HEK293 (cell line): ENCODE measurements around the gene CENPP.

Experiments used
- BCL11A ChIP-seq: fragments of 450-650 bp; formaldehyde crosslinking; IDR thresholded peaks from 2 replicates; pipeline ENCODE4 v1.5.1; 2016; ENCODE audit warnings: low read depth, missing biosample characterization, missing genetic modification characterization
- KLF9 ChIP-seq: fragments of 450-650 bp; formaldehyde crosslinking; IDR thresholded peaks from 2 replicates; pipeline ENCODE4 v1.5.1; 2016; ENCODE audit warnings: missing biosample characterization, missing genetic modification characterization, low read depth
- SETDB1 ChIP-seq: IDR thresholded peaks from one replicate; pipeline ENCODE4 v1.6.1; 2017; ENCODE audit warnings: mild to moderate bottlenecking, low read length, moderate library complexity, mixed read lengths; ENCODE audit not compliant: insufficient read length
- SP3 ChIP-seq: fragments of 450-650 bp; formaldehyde crosslinking; IDR thresholded peaks from 2 replicates; pipeline ENCODE4 v1.5.1; 2016; ENCODE audit warnings: missing biosample characterization, missing genetic modification characterization
- ZBTB17 ChIP-seq: fragments of 450-650 bp; formaldehyde crosslinking; IDR thresholded peaks from 2 replicates; pipeline ENCODE4 v1.5.1; 2016; ENCODE audit warnings: missing biosample characterization, missing genetic modification characterization
- ZNF112 ChIP-seq: fragments of 450-650 bp; formaldehyde crosslinking; IDR thresholded peaks from 2 replicates; pipeline ENCODE4 v1.5.0; 2017; ENCODE audit warnings: missing biosample characterization, missing genetic modification characterization
- ZNF114 ChIP-seq: fragments of 450-650 bp; formaldehyde crosslinking; IDR thresholded peaks from 2 replicates; pipeline ENCODE4 v1.5.0; 2017; ENCODE audit warnings: missing biosample characterization, missing genetic modification characterization
- ZNF121 ChIP-seq: fragments of 450-650 bp; formaldehyde crosslinking; IDR thresholded peaks from 2 replicates; pipeline ENCODE4 v1.5.1; 2016; ENCODE audit warnings: missing biosample characterization, missing genetic modification characterization
- ZNF157 ChIP-seq: fragments of 450-650 bp; formaldehyde crosslinking; IDR thresholded peaks from 2 replicates; pipeline ENCODE4 v1.5.1; 2016; ENCODE audit warnings: missing biosample characterization, missing genetic modification characterization
- ZNF169 ChIP-seq: fragments of 450-650 bp; formaldehyde crosslinking; IDR thresholded peaks from 2 replicates; pipeline ENCODE4 v1.5.1; 2016; ENCODE audit warnings: missing biosample characterization, missing genetic modification characterization
- ZNF175 ChIP-seq: fragments of 450-650 bp; formaldehyde crosslinking; IDR thresholded peaks from 2 replicates; pipeline ENCODE4 v1.5.1; 2016; ENCODE audit warnings: missing biosample characterization, missing genetic modification characterization
- ZNF184 ChIP-seq: fragments of 450-650 bp; IDR thresholded peaks from 2 replicates; pipeline ENCODE4 v1.5.1; 2018; ENCODE audit warnings: missing biosample characterization, mild to moderate bottlenecking, missing genetic modification characterization
- ZNF214 ChIP-seq: fragments of 450-650 bp; formaldehyde crosslinking; IDR thresholded peaks from 2 replicates; pipeline ENCODE4 v1.5.1; 2017; ENCODE audit warnings: missing biosample characterization, mild to moderate bottlenecking, missing genetic modification characterization, borderline replicate concordance
- ZNF221 ChIP-seq: fragments of 450-650 bp; formaldehyde crosslinking; IDR thresholded peaks from 2 replicates; pipeline ENCODE4 v1.5.1; 2017; ENCODE audit warnings: missing biosample characterization, missing genetic modification characterization, borderline replicate concordance
- ZNF350 ChIP-seq: fragments of 450-650 bp; formaldehyde crosslinking; IDR thresholded peaks from 2 replicates; pipeline ENCODE4 v1.5.0; 2017; ENCODE audit warnings: missing biosample characterization, mild to moderate bottlenecking, missing genetic modification characterization
- ZNF473 ChIP-seq: fragments of 450-650 bp; formaldehyde crosslinking; IDR thresholded peaks from 2 replicates; pipeline ENCODE4 v1.5.1; 2017; ENCODE audit warnings: missing biosample characterization, missing genetic modification characterization
- ZNF529 ChIP-seq: fragments of 450-650 bp; formaldehyde crosslinking; IDR thresholded peaks from 2 replicates; pipeline ENCODE4 v1.5.1; 2017; ENCODE audit warnings: missing genetic modification characterization, missing biosample characterization; ENCODE audit not compliant: insufficient replicate concordance
- ZNF555 ChIP-seq: fragments of 450-650 bp; formaldehyde crosslinking; conservative IDR thresholded peaks from 2 replicates; pipeline ENCODE4 v1.5.1; 2017; ENCODE audit warnings: missing biosample characterization, mild to moderate bottlenecking, missing genetic modification characterization, inconsistent platforms
- ZNF561 ChIP-seq: fragments of 450-650 bp; IDR thresholded peaks from 2 replicates; pipeline ENCODE4 v1.5.1; 2018; ENCODE audit warnings: missing biosample characterization, missing genetic modification characterization, borderline replicate concordance
- ZNF664 ChIP-seq: fragments of 450-650 bp; formaldehyde crosslinking; IDR thresholded peaks from 2 replicates; pipeline ENCODE4 v1.5.1; 2016; ENCODE audit warnings: missing biosample characterization, missing genetic modification characterization
- ZNF670 ChIP-seq: fragments of 450-650 bp; formaldehyde crosslinking; IDR thresholded peaks from 2 replicates; pipeline ENCODE4 v1.5.1; 2016; ENCODE audit warnings: missing biosample characterization, missing genetic modification characterization, low read depth
- ZNF837 ChIP-seq: fragments of 450-650 bp; formaldehyde crosslinking; IDR thresholded peaks from 2 replicates; pipeline ENCODE4 v1.5.1; 2016; ENCODE audit warnings: missing biosample characterization, missing genetic modification characterization
- ZSCAN23 ChIP-seq: fragments of 450-650 bp; formaldehyde crosslinking; IDR thresholded peaks from 2 replicates; pipeline ENCODE4 v1.5.1; 2016; ENCODE audit warnings: missing biosample characterization, missing genetic modification characterization
- ZSCAN30 ChIP-seq: fragments of 450-650 bp; IDR thresholded peaks from 2 replicates; pipeline ENCODE4 v1.5.1; 2018; ENCODE audit warnings: missing biosample characterization, mild to moderate bottlenecking, missing genetic modification characterization, moderate library complexity
- ZXDB ChIP-seq: fragments of 450-650 bp; formaldehyde crosslinking; IDR thresholded peaks from 2 replicates; pipeline ENCODE4 v1.5.1; 2016; ENCODE audit warnings: missing biosample characterization, missing genetic modification characterization
- TF ChIP-seq, protein P1 (sequence below): fragments of 450-650 bp; formaldehyde crosslinking; IDR thresholded peaks from 2 replicates; pipeline ENCODE4 v1.5.1; 2017; ENCODE audit warnings: missing biosample characterization, missing genetic modification characterization
- TF ChIP-seq, protein P2 (sequence below): fragments of 450-650 bp; formaldehyde crosslinking; IDR thresholded peaks from 2 replicates; pipeline ENCODE4 v1.5.1; 2016; ENCODE audit warnings: missing biosample characterization, missing genetic modification characterization
- TF ChIP-seq, protein P3 (sequence below): fragments of 450-650 bp; formaldehyde crosslinking; IDR thresholded peaks from 2 replicates; pipeline ENCODE4 v1.5.1; 2016; ENCODE audit warnings: missing biosample characterization, missing genetic modification characterization
- TF ChIP-seq, protein P4 (sequence below): fragments of 450-650 bp; formaldehyde crosslinking; IDR thresholded peaks from 2 replicates; pipeline ENCODE4 v1.5.1; 2016; ENCODE audit warnings: missing biosample characterization, missing genetic modification characterization
- TF ChIP-seq, protein P5 (sequence below): IDR thresholded peaks from 2 replicates; pipeline ENCODE4 v1.6.1; 2011; ENCODE audit warnings: mild to moderate bottlenecking, low read depth, low read length, borderline replicate concordance
- TF ChIP-seq, protein P6 (sequence below): fragments of 450-650 bp; formaldehyde crosslinking; IDR thresholded peaks from 2 replicates; pipeline ENCODE4 v1.5.1; 2017; ENCODE audit warnings: missing biosample characterization, mild to moderate bottlenecking, missing genetic modification characterization, moderate library complexity

The CENPP gene

DNA sequence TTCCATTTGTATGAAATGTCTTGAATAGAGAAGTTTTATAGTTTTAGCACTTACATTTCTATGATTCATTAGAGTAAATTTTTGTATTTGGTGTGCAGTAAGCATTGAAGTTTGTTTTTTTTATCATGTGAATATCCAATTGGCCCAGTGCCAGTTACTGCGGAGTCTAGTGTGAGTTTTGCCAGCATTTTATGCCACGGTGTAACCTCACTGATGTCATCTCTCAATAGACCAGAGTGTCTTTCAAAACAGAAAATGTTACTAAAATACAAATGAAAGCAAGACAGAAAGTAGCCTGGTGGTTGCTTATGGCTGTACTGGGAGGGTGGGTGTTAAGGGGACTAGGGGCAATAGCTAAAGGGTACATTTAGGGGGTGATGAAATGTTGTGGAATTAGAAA lies 281.3 kb downstream of the CENPP start (continued):
- TF ChIP-seq KLF9 (no peak), ZSCAN30 (no peak), ZNF112 (tag by site-specific recombination) (peak; percentile 65; the same call in 1 of the 2 replicates), ZNF184 (tag by site-specific recombination) (peak; percentile 80), ZNF121 (tag by site-specific recombination) (no peak), SP3 (tag by site-specific recombination) (no peak), ZNF837 (tag by site-specific recombination) (no peak), ZNF221 (no peak), ZSCAN23 (tag by site-specific recombination) (no peak), ZNF561 (0 out of 2 replicates have a peak, but pooled peaks have one; percentile 45), ZNF670 (tag by site-specific recombination) (no peak), ZNF175 (no peak), ZXDB (no peak), ZNF169 (no peak), ZNF529 (tag by site-specific recombination) (no peak), ZNF157 (no peak), ZNF555 (tag by site-specific recombination) (no peak), ZNF214 (tag by site-specific recombination) (peak; percentile 21; the same call in 1 of the 2 replicates), ZNF664 (no peak), ZNF114 (tag by site-specific recombination) (no peak), BCL11A (no peak), SETDB1 (no peak), ZBTB17 (tag by site-specific recombination) (no peak), ZNF350 (tag by site-specific recombination) (peak; percentile 75), ZNF473 (tag by site-specific recombination) (no peak)
- TF ChIP-seq, protein P1, sequence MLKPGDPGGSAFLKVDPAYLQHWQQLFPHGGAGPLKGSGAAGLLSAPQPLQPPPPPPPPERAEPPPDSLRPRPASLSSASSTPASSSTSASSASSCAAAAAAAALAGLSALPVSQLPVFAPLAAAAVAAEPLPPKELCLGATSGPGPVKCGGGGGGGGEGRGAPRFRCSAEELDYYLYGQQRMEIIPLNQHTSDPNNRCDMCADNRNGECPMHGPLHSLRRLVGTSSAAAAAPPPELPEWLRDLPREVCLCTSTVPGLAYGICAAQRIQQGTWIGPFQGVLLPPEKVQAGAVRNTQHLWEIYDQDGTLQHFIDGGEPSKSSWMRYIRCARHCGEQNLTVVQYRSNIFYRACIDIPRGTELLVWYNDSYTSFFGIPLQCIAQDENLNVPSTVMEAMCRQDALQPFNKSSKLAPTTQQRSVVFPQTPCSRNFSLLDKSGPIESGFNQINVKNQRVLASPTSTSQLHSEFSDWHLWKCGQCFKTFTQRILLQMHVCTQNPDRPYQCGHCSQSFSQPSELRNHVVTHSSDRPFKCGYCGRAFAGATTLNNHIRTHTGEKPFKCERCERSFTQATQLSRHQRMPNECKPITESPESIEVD (tag by site-specific recombination), result peak; percentile 58; the same call in 1 of the 2 replicates
- TF ChIP-seq, protein P2, sequence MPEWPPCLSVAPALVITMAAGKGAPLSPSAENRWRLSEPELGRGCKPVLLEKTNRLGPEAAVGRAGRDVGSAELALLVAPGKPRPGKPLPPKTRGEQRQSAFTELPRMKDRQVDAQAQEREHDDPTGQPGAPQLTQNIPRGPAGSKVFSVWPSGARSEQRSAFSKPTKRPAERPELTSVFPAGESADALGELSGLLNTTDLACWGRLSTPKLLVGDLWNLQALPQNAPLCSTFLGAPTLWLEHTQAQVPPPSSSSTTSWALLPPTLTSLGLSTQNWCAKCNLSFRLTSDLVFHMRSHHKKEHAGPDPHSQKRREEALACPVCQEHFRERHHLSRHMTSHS (tag by site-specific recombination), result no peak
- TF ChIP-seq, protein P3, sequence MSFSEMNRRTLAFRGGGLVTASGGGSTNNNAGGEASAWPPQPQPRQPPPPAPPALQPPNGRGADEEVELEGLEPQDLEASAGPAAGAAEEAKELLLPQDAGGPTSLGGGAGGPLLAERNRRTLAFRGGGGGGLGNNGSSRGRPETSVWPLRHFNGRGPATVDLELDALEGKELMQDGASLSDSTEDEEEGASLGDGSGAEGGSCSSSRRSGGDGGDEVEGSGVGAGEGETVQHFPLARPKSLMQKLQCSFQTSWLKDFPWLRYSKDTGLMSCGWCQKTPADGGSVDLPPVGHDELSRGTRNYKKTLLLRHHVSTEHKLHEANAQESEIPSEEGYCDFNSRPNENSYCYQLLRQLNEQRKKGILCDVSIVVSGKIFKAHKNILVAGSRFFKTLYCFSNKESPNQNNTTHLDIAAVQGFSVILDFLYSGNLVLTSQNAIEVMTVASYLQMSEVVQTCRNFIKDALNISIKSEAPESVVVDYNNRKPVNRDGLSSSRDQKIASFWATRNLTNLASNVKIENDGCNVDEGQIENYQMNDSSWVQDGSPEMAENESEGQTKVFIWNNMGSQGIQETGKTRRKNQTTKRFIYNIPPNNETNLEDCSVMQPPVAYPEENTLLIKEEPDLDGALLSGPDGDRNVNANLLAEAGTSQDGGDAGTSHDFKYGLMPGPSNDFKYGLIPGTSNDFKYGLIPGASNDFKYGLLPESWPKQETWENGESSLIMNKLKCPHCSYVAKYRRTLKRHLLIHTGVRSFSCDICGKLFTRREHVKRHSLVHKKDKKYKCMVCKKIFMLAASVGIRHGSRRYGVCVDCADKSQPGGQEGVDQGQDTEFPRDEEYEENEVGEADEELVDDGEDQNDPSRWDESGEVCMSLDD, result no peak
- TF ChIP-seq, protein P4, sequence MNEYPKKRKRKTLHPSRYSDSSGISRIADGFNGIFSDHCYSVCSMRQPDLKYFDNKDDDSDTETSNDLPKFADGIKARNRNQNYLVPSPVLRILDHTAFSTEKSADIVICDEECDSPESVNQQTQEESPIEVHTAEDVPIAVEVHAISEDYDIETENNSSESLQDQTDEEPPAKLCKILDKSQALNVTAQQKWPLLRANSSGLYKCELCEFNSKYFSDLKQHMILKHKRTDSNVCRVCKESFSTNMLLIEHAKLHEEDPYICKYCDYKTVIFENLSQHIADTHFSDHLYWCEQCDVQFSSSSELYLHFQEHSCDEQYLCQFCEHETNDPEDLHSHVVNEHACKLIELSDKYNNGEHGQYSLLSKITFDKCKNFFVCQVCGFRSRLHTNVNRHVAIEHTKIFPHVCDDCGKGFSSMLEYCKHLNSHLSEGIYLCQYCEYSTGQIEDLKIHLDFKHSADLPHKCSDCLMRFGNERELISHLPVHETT (tag by site-specific recombination), result no peak
- TF ChIP-seq, protein P5, sequence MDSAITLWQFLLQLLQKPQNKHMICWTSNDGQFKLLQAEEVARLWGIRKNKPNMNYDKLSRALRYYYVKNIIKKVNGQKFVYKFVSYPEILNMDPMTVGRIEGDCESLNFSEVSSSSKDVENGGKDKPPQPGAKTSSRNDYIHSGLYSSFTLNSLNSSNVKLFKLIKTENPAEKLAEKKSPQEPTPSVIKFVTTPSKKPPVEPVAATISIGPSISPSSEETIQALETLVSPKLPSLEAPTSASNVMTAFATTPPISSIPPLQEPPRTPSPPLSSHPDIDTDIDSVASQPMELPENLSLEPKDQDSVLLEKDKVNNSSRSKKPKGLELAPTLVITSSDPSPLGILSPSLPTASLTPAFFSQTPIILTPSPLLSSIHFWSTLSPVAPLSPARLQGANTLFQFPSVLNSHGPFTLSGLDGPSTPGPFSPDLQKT, result no peak
- TF ChIP-seq, protein P6, sequence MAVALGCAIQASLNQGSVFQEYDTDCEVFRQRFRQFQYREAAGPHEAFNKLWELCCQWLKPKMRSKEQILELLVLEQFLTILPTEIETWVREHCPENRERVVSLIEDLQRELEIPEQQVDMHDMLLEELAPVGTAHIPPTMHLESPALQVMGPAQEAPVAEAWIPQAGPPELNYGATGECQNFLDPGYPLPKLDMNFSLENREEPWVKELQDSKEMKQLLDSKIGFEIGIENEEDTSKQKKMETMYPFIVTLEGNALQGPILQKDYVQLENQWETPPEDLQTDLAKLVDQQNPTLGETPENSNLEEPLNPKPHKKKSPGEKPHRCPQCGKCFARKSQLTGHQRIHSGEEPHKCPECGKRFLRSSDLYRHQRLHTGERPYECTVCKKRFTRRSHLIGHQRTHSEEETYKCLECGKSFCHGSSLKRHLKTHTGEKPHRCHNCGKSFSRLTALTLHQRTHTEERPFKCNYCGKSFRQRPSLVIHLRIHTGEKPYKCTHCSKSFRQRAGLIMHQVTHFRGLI (tag by site-specific recombination), result no peak
